SJCRH30 (cell line): Measurements from ENCODE around the gene PUS3. TPM values are rescaled to one million over a fixed set of nuclear protein-coding genes. Genes with fewer than 3 reads are reported as not detected.

Source experiments
- DNase-seq, 2 experiments: peaks; one replicate each; pipeline ENCODE4 v3.0.0-alpha.2; 2015 to 2020
- H3K27ac ChIP-seq: fragments of 250-450 bp; sonication (Bioruptor Pico); 2 replicates; pipeline ENCODE4 v1.5.1; 2020; ENCODE audit warnings: mild to moderate bottlenecking, moderate library complexity
- H3K27me3 ChIP-seq: fragments of 250-450 bp; sonication (Bioruptor Pico); 2 replicates; pipeline ENCODE4 v1.5.1; 2020; ENCODE audit warnings: mild to moderate bottlenecking, moderate library complexity
- H3K36me3 ChIP-seq: fragments of 250-450 bp; sonication (Bioruptor Pico); 2 replicates; pipeline ENCODE4 v1.5.1; 2020; ENCODE audit warnings: mild to moderate bottlenecking, moderate library complexity
- H3K4me1 ChIP-seq: fragments of 250-450 bp; sonication (Bioruptor Pico); 2 replicates; pipeline ENCODE4 v1.5.1; 2020; ENCODE audit warnings: mild to moderate bottlenecking, moderate library complexity
- H3K4me3 ChIP-seq: fragments of 250-450 bp; sonication (Bioruptor Pico); 2 replicates; pipeline ENCODE4 v1.5.1; 2020; ENCODE audit warnings: mild to moderate bottlenecking, moderate library complexity
- H3K9me3 ChIP-seq: fragments of 250-450 bp; sonication (Bioruptor Pico); replicated peaks from 2 replicates; pipeline ENCODE4 v1.5.1; 2020; ENCODE audit warnings: mild to moderate bottlenecking, moderate library complexity
- total RNA-seq: library from RNA; depleted of rRNA; stranded (reverse); fragments of >200 nt; shearing (Covaris generic); gene quantifications from 2 replicates; pipeline ENCODE4 v1.2.3, GENCODE V29; 2014

Gene PUS3
- total RNA-seq, 1 experiment from 2014 or later: 10.3 TPM

DNA sequence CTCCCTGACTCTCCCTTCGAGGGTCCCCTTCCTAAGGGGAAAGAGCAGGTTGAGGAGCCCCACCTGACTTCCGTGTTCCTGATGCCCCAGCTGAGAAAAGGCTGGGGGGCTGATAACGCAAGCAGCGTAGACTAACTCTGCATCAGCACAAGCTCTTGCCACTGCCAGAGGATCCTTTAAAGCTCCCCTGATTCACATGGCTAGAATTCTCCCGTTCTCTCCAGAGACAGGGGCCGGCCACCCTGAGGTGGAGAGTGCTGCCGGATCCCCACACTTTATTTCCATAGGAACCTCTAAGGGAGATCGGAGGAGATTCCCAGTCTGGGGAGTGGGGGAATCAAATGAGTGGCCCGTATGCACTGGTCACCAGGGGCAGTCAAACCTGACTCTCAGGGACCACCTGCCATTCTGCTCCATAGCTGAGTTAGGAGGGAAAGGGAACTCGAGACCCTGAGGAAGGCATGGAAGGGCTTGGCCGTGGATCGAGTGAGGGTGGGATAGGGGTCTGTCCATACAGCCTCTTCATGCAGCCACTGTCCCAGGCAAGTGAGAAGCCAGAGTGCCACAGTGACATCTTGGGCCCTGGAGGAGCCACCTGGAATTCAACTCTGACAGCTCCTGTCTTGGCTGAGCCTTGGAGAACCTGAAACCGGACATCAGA is 41.5 kb upstream of the PUS3 start:
- Histone ChIP-seq H3K4me3 (no peak overlapping the region), H3K27ac (no peak overlapping the region), H3K4me1 (peaks cover 14% of the 10 kb centered on the region), H3K9me3 (no peaks in the 10 kb centered on the region), H3K36me3 (no peaks in the 10 kb centered on the region), H3K27me3 (no peaks in the 10 kb centered on the region)
- no peak for DNase-seq

DNA sequence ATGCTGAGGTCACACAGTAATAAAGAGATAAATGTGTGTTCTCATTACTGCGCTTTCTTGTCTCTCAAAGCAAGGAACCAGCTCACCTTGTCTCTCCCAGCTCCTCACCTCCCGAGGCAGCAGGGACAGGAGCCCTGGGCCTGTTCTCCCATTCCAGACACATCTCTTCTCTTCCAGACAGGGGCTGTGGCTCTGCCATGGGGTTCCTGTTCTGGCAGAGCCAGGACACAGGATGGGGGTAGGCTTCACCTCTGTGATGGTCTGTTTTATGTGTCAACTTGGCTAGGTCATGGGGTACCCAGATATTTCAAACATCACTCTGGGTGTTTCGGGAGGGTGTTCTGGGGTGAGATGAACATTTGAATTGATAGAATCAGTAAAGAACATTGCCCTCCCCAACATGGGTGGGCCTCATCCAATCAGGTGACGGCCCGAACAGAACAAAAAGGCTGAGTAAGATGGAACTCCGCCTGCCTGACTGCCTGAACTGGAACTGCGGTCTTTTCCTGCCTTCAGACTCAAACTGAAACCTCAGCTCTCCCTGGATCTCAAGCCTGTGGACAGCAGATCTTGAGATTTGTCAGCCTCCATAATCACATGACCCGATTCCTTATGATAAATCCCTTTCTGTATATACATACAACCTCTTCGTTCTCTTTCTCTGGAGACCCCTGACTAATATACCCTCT is 40.8 kb upstream of the PUS3 start:
- no peaks in the 10 kb centered on the region for H3K36me3 ChIP-seq
- no peak overlapping the region for H3K4me3 ChIP-seq
- H3K27me3 ChIP-seq: no peaks in the 10 kb centered on the region
- no peak for DNase-seq
- H3K27ac ChIP-seq: no peak overlapping the region
- no peaks in the 10 kb centered on the region for H3K9me3 ChIP-seq
- peaks cover 14% of the 10 kb centered on the region for H3K4me1 ChIP-seq

DNA sequence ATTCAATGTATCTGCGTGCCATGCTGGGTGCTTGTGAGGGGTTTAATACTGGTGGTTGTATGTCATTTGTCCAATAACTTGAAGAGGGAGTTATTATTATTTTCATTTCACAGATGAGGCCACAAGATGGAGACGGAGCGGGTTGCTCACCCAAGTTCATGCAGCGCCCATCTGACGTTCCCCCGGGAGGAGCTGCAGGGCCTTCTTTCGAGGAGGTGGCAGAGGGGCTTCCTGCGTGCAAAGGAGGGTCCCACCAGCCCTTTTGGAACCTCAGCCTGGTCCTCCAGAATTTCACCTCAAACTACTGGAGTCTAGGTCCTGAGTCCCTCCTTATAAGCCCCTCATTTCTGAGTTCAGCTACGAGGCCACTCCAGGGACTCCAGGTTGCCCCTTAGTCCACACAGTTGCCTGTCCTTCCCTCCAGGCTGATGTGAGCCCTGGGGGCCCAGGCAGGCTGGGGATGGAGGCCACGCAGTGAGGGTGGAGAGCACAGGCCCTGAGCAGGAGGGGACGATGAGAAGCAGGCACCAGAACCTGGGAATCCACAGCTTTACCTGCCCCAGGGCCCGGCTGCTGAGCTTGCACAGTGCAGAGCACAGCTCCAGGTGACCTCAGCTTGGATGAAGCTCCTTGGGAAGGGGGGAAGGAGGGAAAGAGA is 39.9 kb upstream of the PUS3 start:
- no peak for DNase-seq
- Histone ChIP-seq H3K27me3 (no peaks in the 10 kb centered on the region), H3K4me1 (peaks cover 14% of the 10 kb centered on the region), H3K27ac (peak overlapping the region; percentile 90; the same call in 1 of the 2 replicates), H3K36me3 (no peaks in the 10 kb centered on the region), H3K9me3 (no peaks in the 10 kb centered on the region), H3K4me3 (no peak overlapping the region; the same call in 1 of the 2 replicates)

DNA sequence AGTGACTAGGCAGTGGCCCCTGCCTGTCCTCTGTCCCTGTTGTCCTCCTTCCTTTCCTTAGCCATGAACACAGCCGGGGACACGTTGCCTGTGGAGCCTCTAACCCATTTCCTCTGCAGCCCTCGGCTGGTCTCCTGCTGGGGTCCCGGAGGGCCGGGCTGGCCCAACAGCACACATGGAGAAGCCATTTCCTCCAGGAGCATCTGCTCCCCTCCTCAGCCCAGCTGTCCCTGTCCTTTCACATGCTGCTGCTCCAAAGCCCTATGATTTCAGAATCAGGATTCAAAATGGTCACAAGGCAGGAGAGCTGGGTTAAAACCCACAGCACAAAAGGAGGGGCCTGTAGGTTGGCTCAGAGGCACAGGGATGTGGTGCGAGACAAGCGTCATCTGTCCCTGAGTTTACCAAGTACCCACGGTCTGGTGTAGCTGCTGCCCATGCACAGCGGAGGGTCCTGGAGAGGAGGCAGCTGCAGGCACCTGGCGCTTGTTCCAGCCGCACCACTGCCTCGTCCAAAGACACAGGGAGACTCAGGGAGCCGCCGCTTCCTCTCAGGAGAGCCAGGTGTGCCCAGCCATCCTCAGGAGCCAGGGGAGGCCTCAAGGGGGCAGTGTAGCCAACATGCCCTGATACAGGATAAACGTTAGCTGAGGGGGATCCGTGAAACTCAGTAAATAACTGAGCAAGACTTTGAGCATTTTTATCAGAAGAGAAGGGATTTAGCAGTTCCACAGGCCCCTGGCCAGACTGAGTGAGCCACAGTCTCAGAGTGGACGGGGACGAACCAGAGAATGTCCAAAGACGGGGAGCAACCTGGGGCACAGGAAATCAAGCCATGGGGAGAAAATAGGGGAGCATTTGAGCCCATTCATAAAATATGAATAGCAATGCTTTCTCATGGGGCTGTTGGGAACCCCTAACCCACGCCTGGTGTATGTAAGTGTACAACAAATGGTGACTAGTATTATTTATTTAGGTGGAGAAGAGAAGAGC is 38.9 kb upstream of the PUS3 start:
- peaks cover 14% of the 10 kb centered on the region for H3K4me1 ChIP-seq
- no peaks in the 10 kb centered on the region for H3K27me3 ChIP-seq
- no peaks in the 10 kb centered on the region for H3K36me3 ChIP-seq
- peak; percentile 83 to 89 for DNase-seq
- H3K27ac ChIP-seq: peak overlapping the region; percentile 90
- no peaks in the 10 kb centered on the region for H3K9me3 ChIP-seq
- H3K4me3 ChIP-seq: peak overlapping the region; percentile 32

DNA sequence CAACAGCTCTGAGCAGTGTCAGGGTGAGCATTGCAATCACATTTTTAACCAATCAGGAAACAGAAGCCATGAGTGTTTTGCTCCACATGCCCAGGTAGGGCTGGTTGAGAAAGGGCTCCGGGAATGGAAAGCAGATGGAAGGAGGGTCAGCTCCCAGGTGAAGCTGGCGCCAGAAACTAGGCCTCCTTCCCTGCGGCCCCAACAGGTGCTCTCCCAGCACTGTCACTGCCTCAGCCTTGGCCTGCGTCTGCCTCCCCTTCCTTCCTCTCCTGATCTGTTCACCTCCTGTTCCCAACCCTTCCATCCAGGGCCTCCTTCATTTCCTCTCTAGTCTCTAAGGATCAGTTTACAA is 38.2 kb upstream of the PUS3 start:
- no peaks in the 10 kb centered on the region for H3K27me3 ChIP-seq
- peak overlapping the region; percentile 90 for H3K27ac ChIP-seq
- peak overlapping the region; percentile 32 for H3K4me3 ChIP-seq
- H3K4me1 ChIP-seq: peaks cover 14% of the 10 kb centered on the region
- H3K9me3 ChIP-seq: no peaks in the 10 kb centered on the region
- DNase-seq: no peak
- no peaks in the 10 kb centered on the region for H3K36me3 ChIP-seq

DNA sequence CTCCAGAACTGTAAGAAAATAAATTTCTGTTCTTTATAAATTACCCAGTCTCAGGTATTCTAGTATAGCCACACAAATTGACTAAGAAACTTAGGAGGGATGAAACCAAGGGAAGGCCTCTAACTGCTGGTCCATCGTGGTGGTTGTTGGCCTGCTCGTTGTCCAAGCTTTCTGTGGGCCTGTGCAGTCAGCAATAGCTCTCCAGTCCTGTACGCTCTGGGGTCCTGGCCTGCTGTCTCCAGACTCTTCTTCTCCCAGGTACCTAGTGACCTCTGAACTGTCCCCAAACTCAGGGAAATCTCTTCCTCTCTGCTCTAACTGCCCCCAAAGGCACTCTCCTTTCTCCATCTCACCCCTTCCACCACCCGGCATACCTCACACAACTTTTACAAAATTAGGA is 37.1 kb upstream of the PUS3 start:
- no peak for DNase-seq
- Histone ChIP-seq H3K36me3 (no peaks in the 10 kb centered on the region), H3K27ac (no peak overlapping the region), H3K4me1 (peaks cover 14% of the 10 kb centered on the region), H3K27me3 (no peaks in the 10 kb centered on the region), H3K4me3 (no peak overlapping the region), H3K9me3 (no peaks in the 10 kb centered on the region)

DNA sequence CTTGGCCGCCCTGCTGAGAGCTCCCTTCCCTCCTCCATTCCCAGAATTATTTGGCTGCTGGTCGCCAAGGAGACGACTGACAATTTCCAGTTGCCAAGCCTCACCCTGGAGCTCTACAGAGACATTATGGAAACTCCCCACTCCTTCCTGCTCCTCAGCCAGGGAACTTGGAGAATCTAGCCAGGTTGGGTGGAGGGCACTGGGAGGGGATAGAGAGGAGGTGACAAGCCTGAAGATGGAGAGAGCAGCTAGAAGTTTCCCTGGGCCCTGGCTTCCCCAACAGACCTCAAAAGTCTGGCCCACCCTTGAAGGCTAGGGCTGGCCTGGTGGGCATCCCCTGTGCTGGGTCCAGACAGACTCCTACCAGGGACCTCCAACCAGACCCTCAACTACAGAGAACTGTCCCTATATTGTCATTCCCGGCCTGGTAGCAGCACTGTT is 36.1 kb upstream of the PUS3 start:
- no peak overlapping the region for H3K27ac ChIP-seq
- H3K4me3 ChIP-seq: no peak overlapping the region
- no peaks in the 10 kb centered on the region for H3K9me3 ChIP-seq
- no peaks in the 10 kb centered on the region for H3K36me3 ChIP-seq
- H3K4me1 ChIP-seq: peaks cover 14% of the 10 kb centered on the region
- no peak for DNase-seq
- H3K27me3 ChIP-seq: no peaks in the 10 kb centered on the region

DNA sequence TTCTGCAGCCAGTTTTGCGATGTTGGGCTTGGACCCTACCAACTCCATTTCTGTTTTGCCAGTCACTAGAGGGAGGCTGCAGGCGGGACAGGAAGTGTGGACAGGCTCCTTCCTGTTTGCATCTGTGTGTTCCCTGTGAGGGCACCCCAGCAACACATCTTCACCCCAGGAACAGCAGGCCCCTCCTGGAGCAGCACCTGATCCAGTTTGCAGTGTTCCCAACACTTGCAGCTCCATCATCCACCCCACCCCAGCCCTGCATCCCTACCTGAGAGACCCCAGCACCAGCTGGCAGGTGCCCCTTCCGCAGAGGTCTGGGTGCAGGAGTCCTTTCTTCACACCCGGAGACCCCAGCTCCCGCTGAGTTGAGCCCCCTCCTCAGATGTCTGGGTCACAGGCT is 35.4 kb upstream of the PUS3 start:
- no peaks in the 10 kb centered on the region for H3K36me3 ChIP-seq

DNA sequence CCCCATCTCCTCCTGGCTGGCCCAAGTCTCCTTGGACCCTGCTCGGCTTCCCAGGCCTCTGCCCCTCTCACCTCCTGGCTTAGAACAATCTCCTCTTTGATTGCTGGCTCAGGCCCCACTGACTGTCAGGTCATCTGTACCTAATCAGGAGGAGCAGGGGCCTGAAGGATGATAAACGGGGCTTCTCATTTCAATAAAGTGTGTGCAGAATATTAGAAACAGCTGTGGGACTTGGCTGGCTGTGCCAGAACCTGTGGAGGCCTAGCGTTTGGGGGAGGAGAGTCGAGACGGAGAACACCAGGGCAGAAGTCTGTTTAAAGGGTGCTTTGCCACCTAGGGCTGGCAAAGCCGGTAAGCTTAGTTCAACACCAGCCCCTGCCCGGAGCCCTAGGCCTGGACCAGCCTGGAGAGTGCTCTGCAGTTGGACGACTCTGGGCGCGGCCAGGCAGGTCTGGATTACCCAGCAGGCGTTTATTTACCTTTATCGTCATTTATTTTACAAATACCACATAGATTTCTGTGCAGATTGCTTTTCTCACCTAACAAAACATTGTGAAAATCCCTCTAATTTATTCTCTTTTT is 32.7 kb upstream of the PUS3 start:
- H3K27ac ChIP-seq: 0 out of 2 replicates have a peak overlapping the region, but pooled peaks have one; percentile 15
- peak overlapping the region; percentile 44 for H3K4me3 ChIP-seq
- H3K27me3 ChIP-seq: no peaks in the 10 kb centered on the region
- no peaks in the 10 kb centered on the region for H3K36me3 ChIP-seq
- H3K9me3 ChIP-seq: no peaks in the 10 kb centered on the region
- H3K4me1 ChIP-seq: no peaks in the 10 kb centered on the region
- DNase-seq: peak; percentile 21 to 34

More for the DNA sequence above, 35.4 kb upstream of the PUS3 start:
- H3K4me3 ChIP-seq: no peak overlapping the region
- peaks cover 14% of the 10 kb centered on the region for H3K4me1 ChIP-seq
- H3K27ac ChIP-seq: no peak overlapping the region
- H3K9me3 ChIP-seq: no peaks in the 10 kb centered on the region
- no peak for DNase-seq
- no peaks in the 10 kb centered on the region for H3K27me3 ChIP-seq

DNA sequence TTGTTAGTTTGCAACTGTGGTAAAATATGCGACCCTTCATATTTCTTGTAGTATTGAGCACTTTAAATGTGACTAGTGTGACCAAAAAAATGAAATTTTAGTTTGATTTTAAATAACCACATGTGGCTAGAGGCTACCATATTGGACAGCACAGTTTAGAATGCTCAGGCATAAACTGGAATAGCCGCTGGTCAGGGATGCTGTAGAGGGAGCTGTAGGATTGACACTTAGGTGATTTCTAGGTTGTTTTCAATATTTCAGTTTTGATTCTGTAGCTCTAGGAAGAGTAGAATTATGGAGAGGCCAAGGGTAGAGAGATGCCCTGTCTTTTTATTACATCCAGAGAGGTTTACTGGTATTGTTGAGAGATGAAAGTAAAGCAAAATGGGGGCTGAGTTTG is 32.0 kb upstream of the PUS3 start:
- no peaks in the 10 kb centered on the region for H3K9me3 ChIP-seq
- H3K36me3 ChIP-seq: no peaks in the 10 kb centered on the region
- H3K27ac ChIP-seq: no peak overlapping the region
- no peaks in the 10 kb centered on the region for H3K27me3 ChIP-seq
- H3K4me3 ChIP-seq: no peak overlapping the region
- no peak for DNase-seq
- H3K4me1 ChIP-seq: no peaks in the 10 kb centered on the region

DNA sequence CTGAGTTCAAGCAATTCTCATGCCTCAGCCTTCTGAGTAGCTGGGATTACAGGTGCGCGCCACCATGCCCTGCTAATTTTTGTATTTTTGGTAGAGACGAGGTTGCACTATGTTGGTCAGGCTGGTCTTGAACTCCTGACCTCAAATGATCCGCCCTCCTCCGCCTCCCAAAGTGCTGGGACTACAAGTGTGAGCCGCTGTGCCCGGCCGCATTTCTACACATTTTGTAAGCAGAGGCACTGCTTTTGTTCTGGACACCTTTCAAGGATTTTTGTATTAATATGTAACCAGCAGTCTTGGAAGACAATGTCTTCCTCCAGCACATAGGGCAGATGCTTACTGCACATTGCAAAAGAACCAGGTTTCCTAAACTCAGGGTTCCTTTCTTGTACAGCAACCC is 31.5 kb upstream of the PUS3 start:
- Histone ChIP-seq H3K27ac (no peak overlapping the region), H3K4me3 (no peak overlapping the region), H3K27me3 (no peaks in the 10 kb centered on the region), H3K9me3 (no peaks in the 10 kb centered on the region), H3K36me3 (no peaks in the 10 kb centered on the region), H3K4me1 (no peaks in the 10 kb centered on the region)
- DNase-seq: no peak

DNA sequence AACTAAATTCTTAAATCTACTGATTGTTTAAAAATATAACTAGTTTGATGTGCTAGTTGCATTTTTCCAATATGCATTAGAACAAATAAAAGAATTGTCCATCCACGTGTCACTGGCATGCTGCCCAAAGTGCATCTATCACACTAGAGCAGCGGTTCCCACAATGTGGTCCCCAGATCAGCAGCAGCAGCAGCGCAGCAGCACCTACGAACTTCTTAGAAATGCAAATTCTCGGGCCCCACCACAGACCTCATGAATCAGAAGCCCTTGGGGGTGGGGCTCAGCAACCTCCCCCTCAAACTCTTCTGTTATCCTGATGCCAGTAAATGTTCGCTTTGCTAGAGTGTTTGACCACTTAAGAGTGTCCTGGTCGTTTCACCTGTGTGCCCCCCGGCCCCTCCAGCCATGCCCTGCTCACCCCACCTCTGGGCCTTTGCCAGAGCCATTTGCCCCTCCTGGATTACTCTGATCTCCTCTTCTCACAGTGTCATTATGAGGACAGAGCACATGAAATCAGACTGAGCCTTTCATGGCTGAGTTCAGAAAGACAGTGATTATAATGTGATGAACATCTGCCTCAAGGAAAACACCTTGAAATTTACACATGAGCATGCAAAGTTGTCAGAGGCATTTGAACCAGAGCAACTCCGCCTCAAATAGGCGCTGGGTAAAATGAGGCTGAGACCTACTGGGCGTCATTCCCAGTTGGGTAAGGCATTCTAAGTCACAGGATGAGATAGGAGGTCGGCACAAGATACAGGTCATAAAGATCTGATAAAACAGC is 30.2 kb upstream of the PUS3 start:
- Histone ChIP-seq H3K4me1 (no peaks in the 10 kb centered on the region), H3K27ac (no peak overlapping the region), H3K36me3 (no peaks in the 10 kb centered on the region), H3K27me3 (no peaks in the 10 kb centered on the region), H3K4me3 (no peak overlapping the region), H3K9me3 (no peaks in the 10 kb centered on the region)
- DNase-seq: no peak

DNA sequence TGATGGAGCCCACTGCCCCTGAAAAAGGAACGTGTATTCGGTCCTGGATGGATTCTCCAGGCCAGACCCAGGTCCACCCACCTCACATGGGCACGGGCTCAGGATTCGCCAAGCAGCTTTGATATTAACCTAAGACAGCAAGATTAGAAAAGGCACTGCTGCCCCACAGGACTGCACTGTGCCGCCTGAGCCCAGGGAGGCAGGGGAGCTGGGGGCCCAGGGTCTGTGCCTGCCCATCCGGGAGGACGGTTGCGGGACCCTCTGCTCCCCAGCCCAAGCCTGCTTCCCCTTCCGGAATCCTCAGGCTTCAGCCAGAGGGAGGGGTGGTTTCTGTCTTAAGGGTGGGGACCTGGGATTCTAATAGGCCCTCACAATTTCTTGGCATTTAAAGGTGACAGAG is 29.3 kb upstream of the PUS3 start:
- H3K27me3 ChIP-seq: no peaks in the 10 kb centered on the region
- no peak for DNase-seq
- H3K36me3 ChIP-seq: no peaks in the 10 kb centered on the region
- H3K4me1 ChIP-seq: no peaks in the 10 kb centered on the region
- H3K27ac ChIP-seq: no peak overlapping the region
- H3K4me3 ChIP-seq: no peak overlapping the region
- no peaks in the 10 kb centered on the region for H3K9me3 ChIP-seq

DNA sequence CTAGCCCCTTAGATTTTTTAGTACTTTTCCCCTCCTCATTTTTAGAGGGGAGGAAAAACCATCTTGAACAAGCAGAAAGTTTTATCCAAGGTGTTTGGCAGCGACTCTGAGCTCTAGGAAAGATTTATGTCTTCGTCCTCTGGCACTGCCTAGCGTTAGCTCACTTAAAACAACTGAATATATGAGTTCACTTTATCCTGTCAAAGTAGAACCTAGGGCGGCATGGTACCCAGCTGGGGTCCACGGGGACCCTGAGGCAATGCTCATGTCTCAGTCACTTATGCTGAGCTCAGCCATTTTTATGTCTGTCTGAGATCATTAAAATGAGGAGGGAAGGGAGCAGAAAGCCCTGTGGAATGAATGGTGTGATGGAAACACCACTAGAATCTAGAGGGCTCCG is 28.7 kb upstream of the PUS3 start:
- no peaks in the 10 kb centered on the region for H3K9me3 ChIP-seq
- H3K4me3 ChIP-seq: no peak overlapping the region
- DNase-seq: no peak
- H3K27me3 ChIP-seq: no peaks in the 10 kb centered on the region
- no peaks in the 10 kb centered on the region for H3K36me3 ChIP-seq
- no peaks in the 10 kb centered on the region for H3K4me1 ChIP-seq
- no peak overlapping the region for H3K27ac ChIP-seq
